ENCODE data around the gene HSH2D.

The HSH2D gene

GRCh38 chr19:16197188-16197621 lies 53.7 kb downstream of the HSH2D start:
- DNase-seq: no peak

GRCh38 chr19:16197622-16198369 lies 54.3 kb downstream of the HSH2D start, which contains the start of gene AP1M1:
Gene AP1M1 (plus strand): TSS chr19:16197911. CDS start chr19:16198027, 116 bp downstream.
- peak; percentile 85 to 95 for DNase-seq

- DNase-seq: no peak
Measured at GRCh38 chr19:16198370-16198651, 54.8 kb downstream of the HSH2D start.

- no peak for DNase-seq
Measured at GRCh38 chr19:16199275-16199932, 55.9 kb downstream of the HSH2D start.

GRCh38 chr19:16200038-16201010 lies 56.8 kb downstream of the HSH2D start:
- no peak for DNase-seq

GRCh38 chr19:16201011-16201391 lies 57.5 kb downstream of the HSH2D start:
- DNase-seq: no peak

GRCh38 chr19:16202320-16203255 lies 59.1 kb downstream of the HSH2D start:
- no peak for DNase-seq

- DNase-seq: no peak
Measured at GRCh38 chr19:16203256-16204004, 59.9 kb downstream of the HSH2D start.

- DNase-seq: no peak
Measured at GRCh38 chr19:16204005-16204294, 60.5 kb downstream of the HSH2D start.

GRCh38 chr19:16205205-16206045 lies 61.9 kb downstream of the HSH2D start:
- DNase-seq: no peak

- no peak for DNase-seq
Measured at GRCh38 chr19:16206046-16206605, 62.6 kb downstream of the HSH2D start.

- no peak for DNase-seq
Measured at GRCh38 chr19:16206637-16207036, 63.2 kb downstream of the HSH2D start.

GRCh38 chr19:16207063-16207462 lies 63.6 kb downstream of the HSH2D start:
- no peak for DNase-seq

GRCh38 chr19:16207490-16208025 lies 64.1 kb downstream of the HSH2D start:
- no peak for DNase-seq

Measured in hippocampal formation (tissue), 2 donors.